Keratinocyte (primary cell): Measurements from ENCODE around the gene TNNT1. TPM values are rescaled to one million over a fixed set of nuclear protein-coding genes. Genes with fewer than 3 reads are reported as not detected.

ENCODE experiments used
- DNase-seq: peaks from one replicate; pipeline ENCODE4 v3.0.0-alpha.2; 2011; ENCODE audit warnings: low read depth, missing footprints, low spot score
- FAIRE-seq: peaks from 2 replicates; lab custom pipeline; 2011; peaks lifted over from hg19 to GRCh38; lab: Jason Lieb, UNC
- H2AFZ ChIP-seq: 2 replicates; pipeline ENCODE4 v1.6.0; 2012; ENCODE audit warnings: low read length, control low read depth, inconsistent platforms; ENCODE audit not compliant: control insufficient read depth
- H3K27ac ChIP-seq: 2 replicates; pipeline ENCODE4 v1.5.1; 2011; ENCODE audit warnings: low read length; ENCODE audit not compliant: control insufficient read depth, insufficient read depth
- H3K27me3 ChIP-seq: 3 replicates; pipeline ENCODE4 v1.6.0; 2011; ENCODE audit warnings: low read length; ENCODE audit not compliant: control insufficient read depth, insufficient read depth; ENCODE audit errors: extremely low read depth
- H3K36me3 ChIP-seq, 2 experiments: 2 replicates in 1 of 2; 3 replicates in 1 of 2; pipeline ENCODE4 v1.5.1; 2011; ENCODE audit warnings: low read length in 2 of 2, mild to moderate bottlenecking in 1 of 2; ENCODE audit not compliant: control insufficient read depth in 2 of 2, insufficient read depth in 2 of 2; ENCODE audit errors: extremely low read depth in 1 of 2
- H3K4me1 ChIP-seq: 3 replicates; pipeline ENCODE4 v1.5.1; 2011; ENCODE audit warnings: low read length; ENCODE audit not compliant: control insufficient read depth, insufficient read depth; ENCODE audit errors: extremely low read depth
- H3K4me2 ChIP-seq: 3 replicates; pipeline ENCODE4 v1.6.0; 2011; ENCODE audit warnings: low read depth, low read length; ENCODE audit not compliant: control insufficient read depth, insufficient read depth; ENCODE audit errors: extremely low read depth
- H3K4me3 ChIP-seq, 3 experiments: fragments of 200-600 bp in 1 of 3; sonication (generic) in 1 of 3; 2 replicates in 2 of 3; 3 replicates in 1 of 3; pipeline ENCODE4 v1.5.1; 2011 to 2016; ENCODE audit warnings: low read length in 3 of 3, mild to moderate bottlenecking in 3 of 3, control low read depth in 2 of 3, inconsistent platforms in 1 of 3, low read depth in 1 of 3, mixed read lengths in 1 of 3, mixed run types in 1 of 3, moderate library complexity in 1 of 3; ENCODE audit not compliant: control insufficient read depth in 2 of 3, insufficient read depth in 2 of 3; ENCODE audit errors: extremely low read depth in 1 of 3
- H3K79me2 ChIP-seq: 2 replicates; pipeline ENCODE4 v1.6.0; 2012; ENCODE audit warnings: low read length; ENCODE audit not compliant: control insufficient read depth, insufficient read depth
- H3K9ac ChIP-seq: 3 replicates; pipeline ENCODE4 v1.6.0; 2011; ENCODE audit warnings: low read length; ENCODE audit not compliant: control insufficient read depth, insufficient read depth; ENCODE audit errors: extremely low read depth
- H3K9me1 ChIP-seq: 3 replicates; pipeline ENCODE4 v1.6.0; 2011; ENCODE audit warnings: low read length; ENCODE audit not compliant: control insufficient read depth, insufficient read depth; ENCODE audit errors: extremely low read depth
- H3K9me3 ChIP-seq: 2 replicates; pipeline ENCODE4 v1.5.1; 2012; ENCODE audit warnings: low read depth, low read length; ENCODE audit not compliant: control insufficient read depth
- H4K20me1 ChIP-seq: 3 replicates; pipeline ENCODE4 v1.6.0; 2011; ENCODE audit warnings: low read length; ENCODE audit not compliant: control insufficient read depth, insufficient read depth; ENCODE audit errors: extremely low read depth
- EZH2 ChIP-seq: IDR thresholded peaks from one replicate; pipeline ENCODE4 v1.6.1; 2012; ENCODE audit warnings: inconsistent platforms, mild to moderate bottlenecking, low read length, moderate library complexity
- dilution Hi-C: fragments of 300-500 bp; cut with MboI; formaldehyde crosslinking; loops from one replicate; pipeline ENCODE4 v1.7.0; 2020; ENCODE audit warnings: low sequenced_read_pairs; ENCODE audit not compliant: extremely low pct_ligation_motif_present
- polyA plus RNA-seq, 5 experiments: library from polyadenylated mRNA; depleted of rRNA in 3 of 5; stranded (reverse) in 3 of 5; stranded (forward) in 1 of 5; unstranded in 1 of 5; fragments of >200 nt; gene quantifications; 1 replicate in 1 of 5; 2 replicates in 3 of 5; 3 replicates in 1 of 5; pipeline versions ENCODE4 v1.2.1 to v1.2.3, GENCODE V29; 2011 to 2012; ENCODE audit warnings: missing spikeins in 2 of 5, low read depth in 1 of 5, low replicate concordance in 1 of 5
- TF ChIP-seq, protein P1 (sequence below), 3 experiments: IDR thresholded peaks in 1 of 3; conservative IDR thresholded peaks in 1 of 3; optimal IDR thresholded peaks in 1 of 3; 2 replicates in 2 of 3; 3 replicates in 1 of 3; pipeline versions ENCODE3 to v1.5.1; 2011; ENCODE audit warnings: low read length in 3 of 3, mild to moderate bottlenecking in 3 of 3, moderate library complexity in 2 of 3, control low read depth in 1 of 3, inconsistent platforms in 1 of 3; ENCODE audit not compliant: insufficient read depth in 2 of 3; ENCODE audit errors: extremely low read depth in 1 of 3

The TNNT1 gene
- polyA plus RNA-seq, 1 donor (not counting 4 experiments of a cell fraction or from before 2014, with no cell fraction given): 99.6 TPM

- peaks cover 10 to 18% of the 10 kb centered on the region in 2 experiments for H3K36me3 ChIP-seq
- FAIRE-seq (no peak), DNase-seq (no peak)
- H3K79me2 ChIP-seq: no peaks in the 10 kb centered on the region
- peaks cover 7% of the 10 kb centered on the region for H3K4me1 ChIP-seq
- no peak overlapping the region for H3K27ac ChIP-seq
- H3K27me3 ChIP-seq: peaks cover 5% of the 10 kb centered on the region
- no peak overlapping the region for H2AFZ ChIP-seq
- TF ChIP-seq, protein P1, sequence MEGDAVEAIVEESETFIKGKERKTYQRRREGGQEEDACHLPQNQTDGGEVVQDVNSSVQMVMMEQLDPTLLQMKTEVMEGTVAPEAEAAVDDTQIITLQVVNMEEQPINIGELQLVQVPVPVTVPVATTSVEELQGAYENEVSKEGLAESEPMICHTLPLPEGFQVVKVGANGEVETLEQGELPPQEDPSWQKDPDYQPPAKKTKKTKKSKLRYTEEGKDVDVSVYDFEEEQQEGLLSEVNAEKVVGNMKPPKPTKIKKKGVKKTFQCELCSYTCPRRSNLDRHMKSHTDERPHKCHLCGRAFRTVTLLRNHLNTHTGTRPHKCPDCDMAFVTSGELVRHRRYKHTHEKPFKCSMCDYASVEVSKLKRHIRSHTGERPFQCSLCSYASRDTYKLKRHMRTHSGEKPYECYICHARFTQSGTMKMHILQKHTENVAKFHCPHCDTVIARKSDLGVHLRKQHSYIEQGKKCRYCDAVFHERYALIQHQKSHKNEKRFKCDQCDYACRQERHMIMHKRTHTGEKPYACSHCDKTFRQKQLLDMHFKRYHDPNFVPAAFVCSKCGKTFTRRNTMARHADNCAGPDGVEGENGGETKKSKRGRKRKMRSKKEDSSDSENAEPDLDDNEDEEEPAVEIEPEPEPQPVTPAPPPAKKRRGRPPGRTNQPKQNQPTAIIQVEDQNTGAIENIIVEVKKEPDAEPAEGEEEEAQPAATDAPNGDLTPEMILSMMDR (optimal IDR thresholded peaks at IDR 0.05 in 1 of 3, IDR thresholded peaks at IDR 0.05 in 1 of 3, conservative IDR thresholded peaks at IDR 0.05 in 1 of 3; ENCODE audit: extremely low read depth in 1 of 3, insufficient read depth in 2 of 3, low read length in 3 of 3): no peak
- TF ChIP-seq EZH2: no peak
- no peaks in the 10 kb centered on the region for H3K9me3 ChIP-seq
- dilution Hi-C loops: no loop called here
- no peak overlapping the region for H3K4me3 ChIP-seq
- H4K20me1 ChIP-seq: peaks cover 14% of the 10 kb centered on the region
- H3K4me2 ChIP-seq: no peak overlapping the region
- H3K9ac ChIP-seq: no peak overlapping the region
- H3K9me1 ChIP-seq: no peaks in the 10 kb centered on the region
Measured at GRCh38 chr19:55088021-55088451, 61.0 kb downstream of the TNNT1 start.

DNA sequence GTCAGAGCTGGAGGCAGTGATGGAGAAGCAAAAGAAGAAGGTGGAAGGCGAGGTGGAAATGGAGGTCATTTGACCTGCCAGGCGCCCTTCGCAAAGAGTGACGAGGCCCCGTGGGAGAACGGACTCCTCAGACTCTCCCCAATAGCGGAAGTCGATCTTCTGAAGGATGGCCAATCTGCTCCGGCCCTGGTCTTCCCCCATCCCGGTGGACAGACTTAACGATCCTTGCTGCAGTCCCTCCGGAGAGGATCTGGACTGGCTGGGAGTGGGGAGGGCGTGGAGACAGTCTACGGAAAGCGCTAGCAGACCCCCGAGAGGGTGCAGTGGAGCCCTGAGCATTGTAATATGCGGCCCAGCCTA is 61.5 kb downstream of the TNNT1 start:
- Histone ChIP-seq H3K9me3 (no peaks in the 10 kb centered on the region), H3K4me2 (peak overlapping the region; percentile 88), H3K27me3 (peaks cover 8% of the 10 kb centered on the region), H2AFZ (no peak overlapping the region), H3K79me2 (no peaks in the 10 kb centered on the region), H3K36me3 (peaks cover 10 to 15% of the 10 kb centered on the region in 2 experiments), H3K9ac (no peak overlapping the region), H4K20me1 (peaks cover 14% of the 10 kb centered on the region), H3K4me1 (peaks cover 7% of the 10 kb centered on the region), H3K9me1 (no peaks in the 10 kb centered on the region), H3K27ac (no peak overlapping the region), H3K4me3 (peak overlapping the region in 1 of 3 experiments; percentile 59)
- DNase-seq: no peak
- TF ChIP-seq, protein P1 (optimal IDR thresholded peaks at IDR 0.05 in 1 of 3, IDR thresholded peaks at IDR 0.05 in 1 of 3, conservative IDR thresholded peaks at IDR 0.05 in 1 of 3; ENCODE audit: extremely low read depth in 1 of 3, insufficient read depth in 2 of 3, low read length in 3 of 3): no peak
- no peak for TF ChIP-seq EZH2
- dilution Hi-C loops: no loop called here
- no peak for FAIRE-seq
